Gastrocnemius medialis (tissue), 4 donors: ENCODE data around the gene SORT1. TPM values are rescaled to one million over a fixed set of nuclear protein-coding genes. Genes with fewer than 3 reads are reported as not detected.

Experiments used
- ATAC-seq, 2 donors: fragments of 150-250 bp; one replicate each; pipeline ENCODE4 v1.9.1; 2016
- DNase-seq, 2 donors: peaks; one replicate each; pipeline ENCODE4 v3.0.0-alpha.2; 2019
- H3K27ac ChIP-seq, 4 donors: fragments of 200-600 bp; sonication (generic); 1 replicate in 1 of 4; 2 replicates in 3 of 4; pipeline ENCODE4 v1.5.1; 2016 to 2018; ENCODE audit warnings: mild to moderate bottlenecking in 2 of 4, moderate library complexity in 1 of 4
- H3K27me3 ChIP-seq, 3 donors: fragments of 200-600 bp; sonication (generic) in 2 of 3; 1 replicate in 1 of 3; 2 replicates in 2 of 3; pipeline versions ENCODE4 v1.5.1 to v1.6.0; 2016 to 2019; ENCODE audit warnings: mild to moderate bottlenecking in 1 of 3, moderate library complexity in 1 of 3
- H3K36me3 ChIP-seq, 2 donors: fragments of 200-600 bp; sonication (generic) in 1 of 2; one replicate each; pipeline ENCODE4 v1.5.1; 2017 to 2018
- H3K4me1 ChIP-seq, 2 donors: fragments of 200-600 bp; sonication (generic) in 1 of 2; one replicate each; pipeline ENCODE4 v1.5.1; 2016 to 2017; ENCODE audit warnings: mild to moderate bottlenecking in 2 of 2
- H3K4me3 ChIP-seq, 4 donors: fragments of 200-600 bp; sonication (generic) in 3 of 4; 1 replicate in 1 of 4; 2 replicates in 3 of 4; pipeline ENCODE4 v1.5.1; 2016 to 2019; ENCODE audit warnings: mild to moderate bottlenecking in 2 of 4
- H3K9me3 ChIP-seq, 3 donors: fragments of 200-600 bp; sonication (generic) in 2 of 3; 1 replicate in 1 of 3; 2 replicates in 2 of 3; pipeline ENCODE4 v1.5.1; 2016 to 2019
- CTCF ChIP-seq, 5 experiments: fragments of 450-650 bp in 3 of 5; fragments of 200-600 bp in 2 of 5; sonication (generic) in 2 of 5; IDR thresholded peaks in 4 of 5; conservative IDR thresholded peaks in 1 of 5; 1 replicate in 4 of 5; 2 replicates in 1 of 5; pipeline ENCODE4 v1.5.1; 2016 to 2019; ENCODE audit warnings: antibody characterized with exemption in 5 of 5, mild to moderate bottlenecking in 3 of 5, moderate library complexity in 3 of 5
- POLR2A ChIP-seq, 2 donors: fragments of 450-650 bp; IDR thresholded peaks; one replicate each; pipeline ENCODE4 v1.6.1; 2017; ENCODE audit warnings: antibody characterized with exemption in 2 of 2, mild to moderate bottlenecking in 2 of 2, moderate library complexity in 2 of 2
- in situ Hi-C, 4 donors: fragments of 200-750 bp; cut with MboI; loops; one replicate each; pipeline versions ENCODE4 v1.15.0 to v1.8.0; 2017; ENCODE audit warnings: low sequenced_read_pairs in 4 of 4
- intact Hi-C: fragments of 100-400 bp; cut with DNase I; formaldehyde crosslinking; loops from one replicate; pipeline ENCODE4 v1.15.1; 2023; ENCODE audit warnings: low total_unique reads
- total RNA-seq, 4 donors: library from RNA; depleted of rRNA; stranded (reverse); fragments of >200 nt; gene quantifications; one replicate each; pipeline versions ENCODE4 v1.1.0 to v1.2.3, GENCODE V29; 2016

SORT1 gene
- total RNA-seq, 4 donors from 2014 or later, result 93.7 to 226 (median 190) TPM

- H3K36me3 ChIP-seq, result no peaks in the 10 kb centered on the region
- ATAC-seq (peak in 1 of 2 donors; percentile 29), DNase-seq (peak in 1 of 2 donors; percentile 42)
- peaks cover 80 to 98% of the 10 kb centered on the region in 2 donors for H3K4me1 ChIP-seq
- peak overlapping the region in 3 of 4 donors; percentile 29 to 68 (median 50) for H3K4me3 ChIP-seq
- H3K27ac ChIP-seq, result peak overlapping the region; percentile 83 to 97 (median 90)
- TF ChIP-seq CTCF (IDR thresholded peaks at IDR 0.05 in 4 of 5, conservative IDR thresholded peaks at IDR 0.05 in 1 of 5) (no peak), POLR2A (IDR thresholded peaks at IDR 0.05) (no peak)
- in situ Hi-C loops, result no loop called here
- intact Hi-C loops, result no loop called here
- no peaks in the 10 kb centered on the region for H3K9me3 ChIP-seq
- no peaks in the 10 kb centered on the region for H3K27me3 ChIP-seq
These were observed 8.7 kb downstream of the SORT1 start for GRCh38 chr1:109388884-109389637.

GRCh38 chr1:109388208-109388711 is 9.5 kb downstream of the SORT1 start:
- no peaks in the 10 kb centered on the region for H3K36me3 ChIP-seq
- H3K27ac ChIP-seq, result peak overlapping the region; percentile 83 to 97 (median 90)
- no peak for TF ChIP-seq POLR2A (IDR thresholded peaks at IDR 0.05)
- no peak for TF ChIP-seq CTCF (IDR thresholded peaks at IDR 0.05 in 4 of 5, conservative IDR thresholded peaks at IDR 0.05 in 1 of 5)
- DNase-seq (no peak), ATAC-seq (no peak)
- intact Hi-C loops, result no loop called here
- H3K27me3 ChIP-seq, result no peaks in the 10 kb centered on the region
- in situ Hi-C loops, result no loop called here
- H3K4me1 ChIP-seq, result peaks cover 82 to 98% of the 10 kb centered on the region in 2 donors
- H3K4me3 ChIP-seq, result peak overlapping the region in 1 of 4 donors; percentile 50
- H3K9me3 ChIP-seq, result no peaks in the 10 kb centered on the region

- Histone ChIP-seq H3K36me3 (no peaks in the 10 kb centered on the region), H3K4me1 (peaks cover 90 to 98% of the 10 kb centered on the region in 2 donors), H3K27ac (peak overlapping the region; percentile 83 to 97 (median 90)), H3K9me3 (no peaks in the 10 kb centered on the region), H3K4me3 (peak overlapping the region; percentile 7 to 27 (median 20)), H3K27me3 (no peaks in the 10 kb centered on the region)
- TF ChIP-seq CTCF (IDR thresholded peaks at IDR 0.05 in 4 of 5, conservative IDR thresholded peaks at IDR 0.05 in 1 of 5) (no peak), POLR2A (IDR thresholded peaks at IDR 0.05) (no peak)
- DNase-seq (no peak), ATAC-seq (peak in 1 of 2 donors; percentile 1)
- intact Hi-C loops (no loop called here), in situ Hi-C loops (no loop called here)
These were observed 11.5 kb downstream of the SORT1 start for GRCh38 chr1:109386054-109386717.

DNA sequence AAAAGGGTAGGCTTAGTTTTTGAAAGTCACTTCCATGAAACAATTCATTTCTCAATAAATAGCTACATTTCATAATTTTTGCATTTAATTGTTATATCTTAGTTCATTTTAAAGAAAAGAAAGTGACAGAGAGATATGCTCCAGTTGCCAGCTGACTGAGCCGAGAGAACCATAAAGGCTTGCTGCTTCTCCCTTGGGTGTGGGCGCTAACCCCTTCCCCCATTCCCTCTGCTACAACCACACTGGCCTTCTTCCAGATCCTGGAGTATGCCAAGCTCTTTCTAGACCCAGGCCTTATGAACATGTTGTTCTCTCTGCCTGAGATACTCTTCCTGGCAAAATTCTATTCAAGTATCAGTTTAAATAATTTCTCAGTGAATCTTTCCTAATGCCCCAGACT is 12.3 kb downstream of the SORT1 start:
- DNase-seq, result peak; percentile 85 to 87
- no peaks in the 10 kb centered on the region for H3K36me3 ChIP-seq
- intact Hi-C loops, result no loop called here
- no peak for TF ChIP-seq CTCF (IDR thresholded peaks at IDR 0.05 in 4 of 5, conservative IDR thresholded peaks at IDR 0.05 in 1 of 5)
- TF ChIP-seq POLR2A (IDR thresholded peaks at IDR 0.05), result no peak
- ATAC-seq, result peak; percentile 78 to 84
- in situ Hi-C loops, result no loop called here
- peak overlapping the region; percentile 83 to 97 (median 90) for H3K27ac ChIP-seq
- H3K4me3 ChIP-seq, result peak overlapping the region; percentile 7 to 27 (median 21)
- no peaks in the 10 kb centered on the region for H3K9me3 ChIP-seq
- H3K4me1 ChIP-seq, result peaks cover 90 to 94% of the 10 kb centered on the region in 2 donors
- no peaks in the 10 kb centered on the region for H3K27me3 ChIP-seq
